H1 (cell line): ENCODE results near the gene ADAMTS3. TPM values are rescaled to one million over a fixed set of nuclear protein-coding genes. Genes with fewer than 3 reads are reported as not detected.

Experiments
- CTCF ChIA-PET: fragments of 300-600 bp; sonication (Branson Sonifier 250); formaldehyde crosslinking; loops from one replicate; lab custom pipeline; 2021; ENCODE audit not compliant: partially characterized antibody; lab: Charles Lee
- POLR2A ChIA-PET: fragments of 300-600 bp; sonication (Branson Sonifier 250); formaldehyde crosslinking; loops from one replicate; lab custom pipeline; 2021; ENCODE audit warnings: inconsistent platforms; ENCODE audit not compliant: partially characterized antibody; lab: Charles Lee
- DNase-seq, 2 experiments: peaks; one replicate each; pipeline versions ENCODE4 v3.0.0 to v3.0.0-alpha.2; 2010 to 2022; ENCODE audit warnings: low spot score in 2 of 2, low read depth in 1 of 2, mixed read lengths in 1 of 2
- FAIRE-seq: peaks from 2 replicates; lab custom pipeline; 2011; peaks lifted over from hg19 to GRCh38; lab: Jason Lieb, UNC
- H2AFZ ChIP-seq: 2 replicates; pipeline ENCODE4 v1.8.1; 2012; ENCODE audit warnings: low read length, inconsistent platforms
- H2AK5ac ChIP-seq: 2 replicates; pipeline ENCODE4 v1.6.1; 2013; ENCODE audit warnings: low read depth, low read length
- H2BK120ac ChIP-seq: replicated peaks from 2 replicates; pipeline ENCODE3; 2013; ENCODE audit warnings: low read depth, low read length, inconsistent platforms
- H2BK12ac ChIP-seq: 2 replicates; pipeline ENCODE4 v1.6.1; 2013; ENCODE audit warnings: low read depth, low read length
- H2BK15ac ChIP-seq: 2 replicates; pipeline ENCODE4 v1.6.1; 2013; ENCODE audit warnings: low read length
- H2BK20ac ChIP-seq: 2 replicates; pipeline ENCODE4 v1.6.1; 2013; ENCODE audit warnings: low read length
- H2BK5ac ChIP-seq: 2 replicates; pipeline ENCODE4 v1.6.1; 2013; ENCODE audit warnings: low read depth, low read length
- H3K14ac ChIP-seq: 2 replicates; pipeline ENCODE4 v1.6.1; 2013; ENCODE audit warnings: inconsistent platforms; ENCODE audit not compliant: insufficient read length
- H3K18ac ChIP-seq: 2 replicates; pipeline ENCODE4 v1.6.1; 2013; ENCODE audit warnings: low read length; ENCODE audit errors: extremely low read depth
- H3K23ac ChIP-seq: 2 replicates; pipeline ENCODE4 v1.6.1; 2013; ENCODE audit warnings: inconsistent platforms; ENCODE audit not compliant: insufficient read length
- H3K23me2 ChIP-seq: 2 replicates; pipeline ENCODE4 v1.6.1; 2013; ENCODE audit warnings: low read depth, low read length
- H3K27ac ChIP-seq: 2 replicates; pipeline ENCODE4 v1.6.1; 2011; ENCODE audit warnings: low read depth, low read length, inconsistent platforms
- H3K27me3 ChIP-seq, 4 experiments: replicated peaks in 1 of 4; 1 replicate in 1 of 4; 2 replicates in 3 of 4; pipeline versions ENCODE4 v1.6.1 to v1.8.1; 2011 to 2013; ENCODE audit warnings: low read length in 3 of 4, mild to moderate bottlenecking in 3 of 4, inconsistent platforms in 2 of 4, mixed read lengths in 2 of 4, moderate library complexity in 1 of 4; ENCODE audit not compliant: control insufficient read depth in 3 of 4, insufficient read depth in 3 of 4; ENCODE audit errors: extremely low read depth in 1 of 4
- H3K36me3 ChIP-seq, 4 experiments: 2 replicates each; pipeline versions ENCODE4 v1.6.1 to v1.8.1; 2011 to 2013; ENCODE audit warnings: mild to moderate bottlenecking in 4 of 4, low read length in 3 of 4, moderate library complexity in 2 of 4, control low read depth in 1 of 4, inconsistent platforms in 1 of 4; ENCODE audit not compliant: insufficient read depth in 4 of 4, control insufficient read depth in 2 of 4
- H3K4ac ChIP-seq: replicated peaks from 2 replicates; pipeline ENCODE3; 2013; ENCODE audit warnings: low read length, low read depth, mixed read lengths, inconsistent platforms; ENCODE audit not compliant: insufficient read length
- H3K4me1 ChIP-seq, 4 experiments: replicated peaks in 1 of 4; 1 replicate in 1 of 4; 2 replicates in 3 of 4; pipeline versions ENCODE4 v1.6.1 to v1.8.1; 2011 to 2013; ENCODE audit warnings: low read length in 3 of 4, inconsistent platforms in 2 of 4, mixed read lengths in 1 of 4; ENCODE audit not compliant: insufficient read depth in 4 of 4, control insufficient read depth in 3 of 4
- H3K4me2 ChIP-seq, 2 experiments: 2 replicates each; pipeline versions ENCODE4 v1.6.1 to v1.8.1; 2011 to 2013; ENCODE audit warnings: low read depth in 2 of 2, low read length in 2 of 2, control low read depth in 1 of 2, inconsistent platforms in 1 of 2, mild to moderate bottlenecking in 1 of 2; ENCODE audit not compliant: insufficient read depth in 1 of 2
- H3K4me3 ChIP-seq, 4 experiments: fragments of 200-600, 300-600 bp in 1 of 4; sonication (generic), shearing (Covaris generic), sonication (Bioruptor Twin) in 1 of 4; 2 replicates each; pipeline versions ENCODE4 v1.5.1 to v1.8.1; 2011 to 2016; ENCODE audit warnings: low read length in 4 of 4, low read depth in 3 of 4, control low read depth in 2 of 4, inconsistent platforms in 2 of 4, mild to moderate bottlenecking in 2 of 4, mixed read lengths in 1 of 4, moderate library complexity in 1 of 4; ENCODE audit not compliant: insufficient read depth in 2 of 4; ENCODE audit errors: extremely low read depth in 1 of 4
- H3K56ac ChIP-seq: replicated peaks from 2 replicates; pipeline ENCODE3; 2013; ENCODE audit warnings: low read depth, mild to moderate bottlenecking, mixed read lengths, low read length, inconsistent platforms; ENCODE audit not compliant: insufficient read length
- H3K79me1 ChIP-seq: 2 replicates; pipeline ENCODE4 v1.6.1; 2013; ENCODE audit warnings: low read depth, low read length, control low read depth
- H3K79me2 ChIP-seq, 2 experiments: 2 replicates each; pipeline versions ENCODE4 v1.6.1 to v1.8.1; 2012 to 2013; ENCODE audit warnings: low read length in 2 of 2, mild to moderate bottlenecking in 2 of 2, inconsistent platforms in 1 of 2; ENCODE audit not compliant: insufficient read depth in 2 of 2, control insufficient read depth in 1 of 2
- H3K9ac ChIP-seq, 4 experiments: replicated peaks in 1 of 4; 1 replicate in 1 of 4; 2 replicates in 3 of 4; pipeline versions ENCODE4 v1.6.1 to v1.8.1; 2011 to 2013; ENCODE audit warnings: low read depth in 3 of 4, low read length in 3 of 4, control low read depth in 2 of 4, mild to moderate bottlenecking in 2 of 4, moderate library complexity in 2 of 4, inconsistent platforms in 1 of 4; ENCODE audit errors: extremely low read depth in 1 of 4
- H3K9me3 ChIP-seq, 2 experiments: 2 replicates each; pipeline versions ENCODE4 v1.6.1 to v1.8.1; 2012 to 2013; ENCODE audit warnings: mild to moderate bottlenecking in 2 of 2, moderate library complexity in 2 of 2, control low read depth in 1 of 2, inconsistent platforms in 1 of 2, low read depth in 1 of 2, low read length in 1 of 2, mixed read lengths in 1 of 2; ENCODE audit not compliant: insufficient read depth in 2 of 2
- H4K20me1 ChIP-seq, 2 experiments: replicated peaks in 1 of 2; 2 replicates each; pipeline versions ENCODE3 to v1.8.1; 2011 to 2013; ENCODE audit warnings: inconsistent platforms in 2 of 2, low read length in 2 of 2, mild to moderate bottlenecking in 1 of 2; ENCODE audit not compliant: insufficient read depth in 2 of 2, control insufficient read depth in 1 of 2
- H4K5ac ChIP-seq: 2 replicates; pipeline ENCODE4 v1.6.1; 2013; ENCODE audit warnings: low read length, low read depth, mixed read lengths, inconsistent platforms; ENCODE audit not compliant: insufficient read length
- H4K8ac ChIP-seq: 2 replicates; pipeline ENCODE4 v1.8.0; 2013; ENCODE audit warnings: mild to moderate bottlenecking, moderate library complexity, low read length, inconsistent platforms; ENCODE audit not compliant: insufficient read depth; ENCODE audit errors: extremely low read depth
- H4K91ac ChIP-seq: replicated peaks from 2 replicates; pipeline ENCODE3; 2013; ENCODE audit warnings: low read length, mixed read lengths, inconsistent platforms; ENCODE audit not compliant: insufficient read length
- BACH1 ChIP-seq: IDR thresholded peaks from 2 replicates; pipeline ENCODE4 v1.6.1; 2012; ENCODE audit warnings: low read length, improper control_type of control experiment
- MAFK ChIP-seq: IDR thresholded peaks from 2 replicates; pipeline ENCODE4 v1.6.1; 2012; ENCODE audit warnings: low read depth, mild to moderate bottlenecking, improper control_type of control experiment, low read length
- SRF ChIP-seq: IDR thresholded peaks from 2 replicates; pipeline ENCODE4 v1.6.1; 2011; ENCODE audit warnings: mild to moderate bottlenecking, low read depth, low read length, moderate library complexity
- WGBS, 2 experiments: shearing (Covaris generic) in 1 of 2; methylation state at CpG; one replicate each; pipeline versions ENCODE4 v1.1.6 to v1.1.7; 2013 to 2015; ENCODE audit warnings: low lambda C conversion rate in 2 of 2, mixed read lengths in 2 of 2, inconsistent platforms in 1 of 2, low coverage in 1 of 2, missing lambda C conversion rate in 1 of 2; ENCODE audit not compliant: insufficient replicate concordance in 2 of 2, insufficient coverage in 1 of 2, insufficient read length in 1 of 2; ENCODE audit errors: extremely low coverage in 1 of 2, missing lambda C conversion rate in 1 of 2; 5-methylcytosine and 5-hydroxymethylcytosine counted together
- polyA plus RNA-seq, 7 experiments: library from polyadenylated mRNA; depleted of rRNA in 3 of 7; stranded (reverse) in 5 of 7; unstranded in 2 of 7; fragments of >200 nt in 5 of 7; fragments of 200-250 nt in 2 of 7; gene quantifications; 1 replicate in 5 of 7; 2 replicates in 1 of 7; 4 replicates in 1 of 7; pipeline versions ENCODE4 v1.2.1 to v1.2.3, GENCODE V29; 2011 to 2013; ENCODE audit warnings: missing spikeins in 2 of 7, mixed read lengths in 2 of 7
- total RNA-seq: library from RNA; stranded (reverse); fragmentation: NEBNext Ultra II Directional; extraction: Animal tissue kit (Norgen Biotek cat#: 25700); gene quantifications from 2 replicates; pipeline ENCODE4 v1.2.1, GENCODE V29; 2021

Gene ADAMTS3
- total and polyA plus RNA-seq, 2 of the 8 experiments (the other 6 are each of a cell fraction or from before 2014, with no cell fraction given): 1.3 to 3.4 TPM

DNA sequence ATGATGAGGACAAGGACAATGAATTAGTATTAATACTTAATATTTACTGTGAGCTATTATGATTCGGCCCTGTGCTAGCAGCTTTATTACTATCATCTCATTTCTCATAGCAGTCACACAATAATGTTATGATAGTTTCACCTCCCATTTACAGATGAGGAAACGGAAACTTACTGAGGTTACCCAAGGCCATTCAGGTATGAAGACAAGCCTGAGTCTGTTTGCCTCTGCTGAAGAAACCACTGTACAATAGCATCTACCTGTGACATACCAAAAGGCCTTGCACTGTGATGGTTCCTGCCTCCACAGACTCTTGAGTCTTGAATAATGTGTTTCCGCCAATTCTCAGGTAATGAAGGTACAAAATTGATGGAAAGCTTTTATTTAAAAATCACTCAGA is 288.8 kb downstream of the ADAMTS3 start:
- Histone ChIP-seq H2BK15ac (no peak overlapping the region), H3K4me3 (no peak overlapping the region), H2BK20ac (no peak overlapping the region), H3K27ac (no peak overlapping the region), H3K79me1 (no peaks in the 10 kb centered on the region), H3K27me3 (no peaks in the 10 kb centered on the region), H2AK5ac (no peak overlapping the region), H3K9me3 (no peaks in the 10 kb centered on the region), H3K23me2 (no peaks in the 10 kb centered on the region), H2BK5ac (no peak overlapping the region), H3K4ac (no peak overlapping the region), H2BK12ac (no peak overlapping the region), H2BK120ac (no peak overlapping the region), H3K14ac (no peak overlapping the region), H3K36me3 (no peaks in the 10 kb centered on the region), H3K4me1 (no peaks in the 10 kb centered on the region), H4K20me1 (no peaks in the 10 kb centered on the region), H4K91ac (no peak overlapping the region), H3K56ac (no peak overlapping the region), H3K79me2 (no peaks in the 10 kb centered on the region), H3K18ac (no peak overlapping the region), H2AFZ (no peak overlapping the region), H3K9ac (no peak overlapping the region), H3K23ac (no peak overlapping the region), H4K5ac (no peak overlapping the region), H3K4me2 (no peak overlapping the region), H4K8ac (no peak overlapping the region)
- no peak for TF ChIP-seq BACH1
- no peak for TF ChIP-seq MAFK
- TF ChIP-seq SRF: no peak
- 93% methylated on average over 3 of the region's 3 CpGs; no CpG with 5 or more reads in 1 of the 2 experiments for WGBS, 2 experiments
- no peak for DNase-seq
- ChIA-PET POLR2A (no interaction called here), CTCF (interaction anchor here (0.8 to 3.1 kb wide), 3 partner anchors 15 to 510 kb away, joined by 3 to 13 read pairs (median 3); no protein-coding TSS in a partner anchor)
- no peak for FAIRE-seq
